Measurements from ENCODE around the gene UNK. TPM values are rescaled to one million over a fixed set of nuclear protein-coding genes. Genes with fewer than 3 reads are reported as not detected.

UNK gene
- total and polyA plus RNA-seq, 2 of the 13 experiments (the other 11 are each of a cell fraction or from before 2014, with no cell fraction given) = 31.6 to 33.0 TPM

DNA sequence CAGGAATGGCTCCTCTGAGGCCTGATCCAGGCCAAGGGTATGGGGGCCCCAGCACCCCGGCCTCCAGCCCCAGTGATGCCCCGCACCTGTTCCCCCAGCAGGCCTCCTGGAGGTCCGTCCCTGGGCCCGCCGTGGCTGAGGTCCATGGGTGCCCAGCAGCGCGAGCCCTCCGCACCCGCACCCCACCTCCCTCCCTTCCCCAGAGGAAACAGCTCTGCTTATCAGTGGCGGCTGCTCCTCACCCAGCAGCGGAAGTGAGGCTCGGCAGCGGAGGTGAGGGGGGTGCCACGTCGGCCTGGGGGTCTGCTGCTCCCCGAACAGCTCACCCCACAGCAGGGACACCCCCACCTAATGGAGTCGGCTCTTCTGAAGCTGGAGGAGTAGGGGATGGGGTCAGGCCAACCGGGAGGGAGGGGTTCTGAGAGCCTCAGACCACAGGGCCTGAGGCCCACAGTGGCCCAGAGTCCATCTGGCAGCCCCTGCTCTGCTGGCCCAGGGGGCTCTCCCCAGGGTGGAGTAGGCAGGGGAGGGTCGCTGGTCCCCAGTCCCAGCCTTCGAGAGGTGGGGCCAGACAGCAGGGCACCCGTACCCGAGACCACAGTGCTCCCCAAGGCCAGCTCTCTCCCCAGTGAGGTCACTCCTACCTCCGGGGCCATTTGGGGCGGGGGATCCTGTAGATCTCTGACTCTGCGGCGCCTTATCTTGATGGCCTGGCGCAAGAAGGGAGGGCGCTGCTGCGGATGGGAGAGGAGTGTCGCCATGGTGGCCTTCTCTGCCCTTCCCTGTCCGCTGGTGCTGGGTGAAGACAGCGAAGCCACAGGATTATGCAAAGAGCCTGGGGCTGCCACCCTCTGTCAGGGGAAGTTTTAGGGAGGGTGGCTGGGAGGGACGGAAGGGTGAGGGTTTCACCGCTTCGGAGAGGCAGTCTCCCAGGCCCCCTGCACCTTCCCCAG lies 59.2 kb downstream of the UNK start, which contains the start of gene UNC13D:
Gene UNC13D (minus strand): TSS at position 828 of the 953 bp plus-strand sequence. CDS start 67 bp downstream, at position 761.
- Histone ChIP-seq H3K4me1 (ENCODE audit: insufficient read depth, low read length) (peaks cover 60% of the 10 kb centered on the region), H4K20me1 (ENCODE audit: insufficient read depth, low read length) (0 out of 2 replicates have a peak, but pooled peaks cover 2% of the 10 kb centered on the region), H2AFZ (ENCODE audit: low read length) (no peak within 1 kb of the TSS), H3K36me3 (replicated peaks in 1 of 2; ENCODE audit: control insufficient read depth in 1 of 2, insufficient read depth in 2 of 2, low read length in 2 of 2) (peaks cover 4 to 11% of the 10 kb centered on the region in 2 experiments; a peak in 4 of 5 replicates), H3K9ac (ENCODE audit: insufficient read depth, low read depth, low read length) (peak within 1 kb of the TSS; percentile 77), H3K4me2 (ENCODE audit: low read depth, low read length) (peak within 1 kb of the TSS; percentile 96), H3K27ac (ENCODE audit: extremely low read length, insufficient read depth, low read length) (peak within 1 kb of the TSS; percentile 79), H3K4me3 (replicated peaks in 1 of 3; ENCODE audit: insufficient read depth in 1 of 3, low read depth in 2 of 3, low read length in 3 of 3) (peak within 1 kb of the TSS; percentile 66 to 84 (median 66)), H3K9me3 (ENCODE audit: low read length) (no peaks in the 10 kb centered on the region), H3K27me3 (ENCODE audit: control insufficient read depth in 1 of 2, insufficient read depth in 2 of 2, low read length in 2 of 2) (no peaks in the 10 kb centered on the region), H3K79me2 (ENCODE audit: insufficient read depth, low read length) (no peaks in the 10 kb centered on the region)
- 21% methylated on average over 19 of the region's 35 CpGs for WGBS (ENCODE audit: low lambda C conversion rate)
- intact Hi-C loops (cut with micrococcal nuclease; ENCODE audit: unreplicated experiment) (loop anchor here (2.0 kb wide), 1 partner anchor 65 kb away; a partner anchor contains a TSS), in situ Hi-C loops (cut with HindIII; ENCODE audit: extremely low pct_ligation_motif_present, low pct_unique_long_range_greater_than_20kb) (no loop called here)
- ATAC-seq (peak; percentile 27), DNase-seq (ENCODE audit: low spot score) (peak; percentile 76), FAIRE-seq (no peak)
- ChIA-PET CTCF (ENCODE audit: low intra/inter-chr PET ratio, low total read pairs) (interaction anchor here (3.0 kb wide), 1 partner anchor 17 kb away, joined by 7 read pairs; no protein-coding TSS in a partner anchor), POLR2A (interaction anchor here (1.0 to 7.7 kb wide), 16 partner anchors 10 to 90 kb away, joined by 3 to 229 read pairs (median 13); partner anchors contain the start of genes MRPL38, TRIM47, UNK and WBP2)
- BruUV-seq (replicated peaks) = TSS peak; percentile 36
- TF ChIP-seq ZMYM4 (CRISPR knock-in tag; IDR thresholded peaks at IDR 0.05) = peak; percentile 45; the same call in 1 of the 2 replicates
- TF ChIP-seq ZNF333 (CRISPR knock-in tag; IDR thresholded peaks at IDR 0.05; ENCODE audit: borderline replicate concordance) = 0 out of 2 replicates have a peak, but pooled peaks have one; percentile 47
- TF ChIP-seq ZNF678 (CRISPR knock-in tag; IDR thresholded peaks at IDR 0.05) = 0 out of 2 replicates have a peak, but pooled peaks have one; percentile 84
- peak; percentile 66; the same call in 1 of the 2 replicates for TF ChIP-seq ZSCAN31 (CRISPR knock-in tag; IDR thresholded peaks at IDR 0.05; ENCODE audit: low read depth)
- peak; percentile 85 for TF ChIP-seq GABPB1 (CRISPR knock-in tag; IDR thresholded peaks at IDR 0.05)
- TF ChIP-seq NFATC3 (CRISPR knock-in tag; IDR thresholded peaks at IDR 0.05) = peak; percentile 24; the same call in 1 of the 2 replicates
- TF ChIP-seq ZNF138 (CRISPR knock-in tag; IDR thresholded peaks at IDR 0.05; ENCODE audit: low read depth) = 0 out of 2 replicates have a peak, but pooled peaks have one; percentile 37
- peak; percentile 68; the same call in 1 of the 2 replicates for TF ChIP-seq POLR2G (IDR thresholded peaks at IDR 0.05; ENCODE audit: low read depth, low read length)
- TF ChIP-seq, protein P1, sequence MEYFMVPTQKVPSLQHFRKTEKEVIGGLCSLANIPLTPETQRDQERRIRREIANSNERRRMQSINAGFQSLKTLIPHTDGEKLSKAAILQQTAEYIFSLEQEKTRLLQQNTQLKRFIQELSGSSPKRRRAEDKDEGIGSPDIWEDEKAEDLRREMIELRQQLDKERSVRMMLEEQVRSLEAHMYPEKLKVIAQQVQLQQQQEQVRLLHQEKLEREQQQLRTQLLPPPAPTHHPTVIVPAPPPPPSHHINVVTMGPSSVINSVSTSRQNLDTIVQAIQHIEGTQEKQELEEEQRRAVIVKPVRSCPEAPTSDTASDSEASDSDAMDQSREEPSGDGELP (IDR thresholded peaks at IDR 0.05; ENCODE audit: borderline replicate concordance, low read depth) = peak; percentile 17; the same call in 1 of the 2 replicates
- TF ChIP-seq, protein P2, sequence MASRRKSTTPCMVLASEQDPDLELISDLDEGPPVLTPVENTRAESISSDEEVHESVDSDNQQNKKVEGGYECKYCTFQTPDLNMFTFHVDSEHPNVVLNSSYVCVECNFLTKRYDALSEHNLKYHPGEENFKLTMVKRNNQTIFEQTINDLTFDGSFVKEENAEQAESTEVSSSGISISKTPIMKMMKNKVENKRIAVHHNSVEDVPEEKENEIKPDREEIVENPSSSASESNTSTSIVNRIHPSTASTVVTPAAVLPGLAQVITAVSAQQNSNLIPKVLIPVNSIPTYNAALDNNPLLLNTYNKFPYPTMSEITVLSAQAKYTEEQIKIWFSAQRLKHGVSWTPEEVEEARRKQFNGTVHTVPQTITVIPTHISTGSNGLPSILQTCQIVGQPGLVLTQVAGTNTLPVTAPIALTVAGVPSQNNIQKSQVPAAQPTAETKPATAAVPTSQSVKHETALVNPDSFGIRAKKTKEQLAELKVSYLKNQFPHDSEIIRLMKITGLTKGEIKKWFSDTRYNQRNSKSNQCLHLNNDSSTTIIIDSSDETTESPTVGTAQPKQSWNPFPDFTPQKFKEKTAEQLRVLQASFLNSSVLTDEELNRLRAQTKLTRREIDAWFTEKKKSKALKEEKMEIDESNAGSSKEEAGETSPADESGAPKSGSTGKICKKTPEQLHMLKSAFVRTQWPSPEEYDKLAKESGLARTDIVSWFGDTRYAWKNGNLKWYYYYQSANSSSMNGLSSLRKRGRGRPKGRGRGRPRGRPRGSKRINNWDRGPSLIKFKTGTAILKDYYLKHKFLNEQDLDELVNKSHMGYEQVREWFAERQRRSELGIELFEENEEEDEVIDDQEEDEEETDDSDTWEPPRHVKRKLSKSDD (CRISPR knock-in tag; IDR thresholded peaks at IDR 0.05; ENCODE audit: low read depth) = no peak; the same call in 1 of the 2 replicates
- TF ChIP-seq ZNF225 (CRISPR knock-in tag; IDR thresholded peaks at IDR 0.05) = peak; percentile 60
- TF ChIP-seq, protein P3, sequence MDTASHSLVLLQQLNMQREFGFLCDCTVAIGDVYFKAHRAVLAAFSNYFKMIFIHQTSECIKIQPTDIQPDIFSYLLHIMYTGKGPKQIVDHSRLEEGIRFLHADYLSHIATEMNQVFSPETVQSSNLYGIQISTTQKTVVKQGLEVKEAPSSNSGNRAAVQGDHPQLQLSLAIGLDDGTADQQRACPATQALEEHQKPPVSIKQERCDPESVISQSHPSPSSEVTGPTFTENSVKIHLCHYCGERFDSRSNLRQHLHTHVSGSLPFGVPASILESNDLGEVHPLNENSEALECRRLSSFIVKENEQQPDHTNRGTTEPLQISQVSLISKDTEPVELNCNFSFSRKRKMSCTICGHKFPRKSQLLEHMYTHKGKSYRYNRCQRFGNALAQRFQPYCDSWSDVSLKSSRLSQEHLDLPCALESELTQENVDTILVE (CRISPR knock-in tag; IDR thresholded peaks at IDR 0.05) = no peak
- TF ChIP-seq DMAP1 (CRISPR knock-in tag; IDR thresholded peaks at IDR 0.05) = peak; percentile 53; the same call in 1 of the 2 replicates
- peak; percentile 55; the same call in 1 of the 2 replicates for TF ChIP-seq SMAD1 (CRISPR knock-in tag; IDR thresholded peaks at IDR 0.05; ENCODE audit: borderline replicate concordance, low read depth)
- no peak for TF ChIP-seq PPARG (CRISPR knock-in tag; conservative IDR thresholded peaks at IDR 0.05)
- no peak for TF ChIP-seq ISX (CRISPR knock-in tag; conservative IDR thresholded peaks at IDR 0.05)
- peak; percentile 49; the same call in 1 of the 2 replicates for TF ChIP-seq ZKSCAN8 (CRISPR knock-in tag; IDR thresholded peaks at IDR 0.05; ENCODE audit: borderline replicate concordance)

Data from HepG2 (cell line).